Upper lobe of left lung (tissue), 6 donors: ENCODE measurements around the gene FASTK. TPM values are rescaled to one million over a fixed set of nuclear protein-coding genes. Genes with fewer than 3 reads are reported as not detected.

Source experiments
- ATAC-seq, 2 donors: fragments of 200-7000 bp; cut with Tn5 transposase; one replicate each; pipeline ENCODE4 v1.9.1; 2022; ENCODE audit warnings: mild to moderate bottlenecking in 2 of 2, moderate library complexity in 2 of 2; ENCODE audit not compliant: low FRiP score in 2 of 2
- DNase-seq, 2 donors: peaks; one replicate each; pipeline ENCODE4 v3.0.0-alpha.2; 2019 to 2020
- H3K27ac ChIP-seq, 4 donors: fragments of 200-600 bp; sonication (generic); one replicate each; pipeline ENCODE4 v1.5.1; 2016 to 2019
- H3K27me3 ChIP-seq, 4 donors: fragments of 200-600 bp; sonication (generic); one replicate each; pipeline ENCODE4 v1.5.1; 2017 to 2019
- H3K36me3 ChIP-seq, 4 donors: fragments of 200-600 bp; sonication (generic); one replicate each; pipeline ENCODE4 v1.5.1; 2016 to 2019
- H3K4me1 ChIP-seq, 4 donors: fragments of 200-600 bp; sonication (generic); one replicate each; pipeline ENCODE4 v1.5.1; 2018 to 2019
- H3K4me3 ChIP-seq, 4 donors: fragments of 200-600 bp; sonication (generic); one replicate each; pipeline ENCODE4 v1.5.1; 2017 to 2019; ENCODE audit warnings: mild to moderate bottlenecking in 2 of 4, moderate library complexity in 1 of 4
- H3K9me3 ChIP-seq, 4 donors: fragments of 200-600 bp; sonication (generic); one replicate each; pipeline ENCODE4 v1.5.1; 2018 to 2019
- CTCF ChIP-seq, 6 experiments: fragments of 450-650 bp in 4 of 6; fragments of 200-600 bp in 2 of 6; sonication (generic) in 2 of 6; IDR thresholded peaks; one replicate each; pipeline ENCODE4 v1.5.1; 2016 to 2019; ENCODE audit warnings: antibody characterized with exemption in 6 of 6
- EP300 ChIP-seq, 4 donors: sonication (generic); formaldehyde crosslinking; IDR thresholded peaks; one replicate each; pipeline ENCODE4 v1.5.1; 2017; ENCODE audit warnings: antibody characterized with exemption in 4 of 4, control low read depth in 2 of 4
- POLR2A ChIP-seq, 4 donors: fragments of 450-650 bp; IDR thresholded peaks; one replicate each; pipeline ENCODE4 v1.5.1; 2016 to 2017; ENCODE audit warnings: antibody characterized with exemption in 4 of 4, mild to moderate bottlenecking in 2 of 4
- POLR2AphosphoS5 ChIP-seq, 2 donors: sonication (generic); formaldehyde crosslinking; IDR thresholded peaks; one replicate each; pipeline ENCODE4 v1.5.1; 2017; ENCODE audit warnings: antibody characterized with exemption in 2 of 2
- WGBS, 2 donors: methylation state at CpG; one replicate each; pipeline ENCODE4 v1.1.5; 2017 to 2018; 5-methylcytosine and 5-hydroxymethylcytosine counted together
- total RNA-seq, 6 donors: library from RNA; depleted of rRNA in 4 of 6; stranded (reverse); fragments of >200 nt in 4 of 6; gene quantifications; one replicate each; pipeline versions ENCODE4 v1.1.0 to v1.2.1, GENCODE V29; 2016 to 2021
- donor health status: DM: no; HTN: no; CAD: no; lungs with moderate emphysema.
- donor health status: DM: no; HTN: yes; CAD: no; lungs with severe emphysema.

Gene FASTK
- total RNA-seq, 6 donors from 2014 or later: 54.3 to 136 (median 78.0) TPM

GRCh38 chr7:151082141-151083070 lies 1.8 kb upstream of the FASTK start:
- ATAC-seq (no peak), DNase-seq (peak in 1 of 2 donors; percentile 81)
- Histone ChIP-seq H3K27me3 (no peaks in the 10 kb centered on the region), H3K4me1 (peaks cover 45 to 69% (median 58%) of the 10 kb centered on the region in 4 donors), H3K27ac (peak overlapping the region; percentile 94 to 97 (median 96)), H3K36me3 (peaks cover 0 to 8% (median 0%) of the 10 kb centered on the region in 4 donors), H3K9me3 (no peaks in the 10 kb centered on the region), H3K4me3 (peak overlapping the region; percentile 76 to 99 (median 94))
- 52 to 65% methylated on average over 30 to 38 of the region's 42 CpGs for WGBS, 2 donors
- TF ChIP-seq POLR2AphosphoS5 (IDR thresholded peaks at IDR 0.05) (no peak), EP300 (IDR thresholded peaks at IDR 0.05) (no peak), POLR2A (IDR thresholded peaks at IDR 0.05) (no peak), CTCF (IDR thresholded peaks at IDR 0.05) (no peak)

DNA sequence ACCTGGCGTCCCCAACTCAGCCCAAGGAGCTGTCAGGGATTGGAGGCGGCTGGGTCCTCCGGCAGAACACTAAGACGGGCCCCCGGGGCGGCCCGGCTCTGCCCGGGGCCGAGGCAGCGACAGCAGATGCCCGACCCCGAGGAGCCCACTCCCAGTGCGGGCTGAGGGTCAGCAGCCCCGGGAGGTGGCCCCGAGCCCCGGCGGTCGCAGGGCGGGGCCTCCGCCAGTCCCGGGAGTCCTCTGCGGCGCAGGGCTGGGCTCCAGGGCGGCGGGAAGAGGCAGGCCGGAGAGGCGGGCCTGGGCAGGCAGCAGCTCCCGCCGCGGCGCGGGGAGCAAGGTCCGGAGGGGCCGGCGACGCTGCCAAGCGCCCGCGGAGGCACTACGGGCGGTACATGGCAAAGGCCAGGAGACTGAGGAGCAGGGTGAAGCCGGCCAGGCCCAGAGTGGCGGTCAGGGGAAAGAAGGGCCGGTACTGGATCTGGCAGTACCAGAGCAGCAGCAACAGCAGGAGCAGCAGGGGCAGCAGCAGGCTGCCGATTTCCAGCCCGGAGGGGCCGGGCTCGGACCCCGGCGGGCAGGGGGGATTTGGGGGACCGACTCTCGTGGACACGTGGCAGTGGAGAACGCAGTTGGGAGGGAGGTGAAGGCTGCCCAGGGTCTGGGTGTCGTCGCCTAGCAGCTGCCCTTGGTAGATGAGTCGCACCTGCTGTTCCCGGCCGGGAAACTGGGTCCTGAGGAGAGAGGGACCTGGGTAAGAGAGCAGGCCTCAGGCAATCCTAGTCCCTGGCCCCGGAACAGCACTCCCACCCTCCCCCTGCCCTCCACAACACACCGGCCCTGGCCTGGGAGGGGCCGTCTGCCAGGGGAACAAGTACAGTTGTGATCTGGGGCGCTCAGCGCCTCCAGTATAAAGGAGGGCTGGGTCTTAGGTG lies 827 bp upstream of the FASTK start:
- 49 to 56% methylated on average over 38 to 53 of the region's 64 CpGs for WGBS, 2 donors
- Histone ChIP-seq H3K4me3 (peak overlapping the region; percentile 19 to 99 (median 84)), H3K27ac (peak overlapping the region; percentile 94 to 97 (median 96)), H3K9me3 (no peaks in the 10 kb centered on the region), H3K27me3 (no peaks in the 10 kb centered on the region), H3K4me1 (peaks cover 45 to 66% (median 55%) of the 10 kb centered on the region in 4 donors), H3K36me3 (peaks cover 0 to 17% (median 4%) of the 10 kb centered on the region in 4 donors)
- no peak for TF ChIP-seq EP300 (IDR thresholded peaks at IDR 0.05)
- TF ChIP-seq POLR2A (IDR thresholded peaks at IDR 0.05): no peak
- TF ChIP-seq POLR2AphosphoS5 (IDR thresholded peaks at IDR 0.05): no peak
- no peak for TF ChIP-seq CTCF (IDR thresholded peaks at IDR 0.05)
- DNase-seq: peak in 1 of 2 donors; percentile 88
- peak in 1 of 2 donors; percentile 11 for ATAC-seq

GRCh38 chr7:151080067-151080521 lies 515 bp downstream of the FASTK start:
- peak; percentile 0 to 14 for ATAC-seq
- Histone ChIP-seq H3K27ac (peak overlapping the region; percentile 94 to 97 (median 96)), H3K27me3 (no peaks in the 10 kb centered on the region), H3K4me3 (peak overlapping the region; percentile 70 to 99 (median 88)), H3K9me3 (no peaks in the 10 kb centered on the region), H3K4me1 (peaks cover 37 to 57% (median 46%) of the 10 kb centered on the region in 4 donors), H3K36me3 (peaks cover 0 to 31% (median 15%) of the 10 kb centered on the region in 4 donors)
- WGBS, 2 donors: 2 to 3% methylated on average over 18 to 21 of the region's 31 CpGs
- DNase-seq: no peak
- TF ChIP-seq POLR2A (IDR thresholded peaks at IDR 0.05): no peak
- no peak for TF ChIP-seq POLR2AphosphoS5 (IDR thresholded peaks at IDR 0.05)
- TF ChIP-seq EP300 (IDR thresholded peaks at IDR 0.05): no peak
- no peak for TF ChIP-seq CTCF (IDR thresholded peaks at IDR 0.05)

DNA sequence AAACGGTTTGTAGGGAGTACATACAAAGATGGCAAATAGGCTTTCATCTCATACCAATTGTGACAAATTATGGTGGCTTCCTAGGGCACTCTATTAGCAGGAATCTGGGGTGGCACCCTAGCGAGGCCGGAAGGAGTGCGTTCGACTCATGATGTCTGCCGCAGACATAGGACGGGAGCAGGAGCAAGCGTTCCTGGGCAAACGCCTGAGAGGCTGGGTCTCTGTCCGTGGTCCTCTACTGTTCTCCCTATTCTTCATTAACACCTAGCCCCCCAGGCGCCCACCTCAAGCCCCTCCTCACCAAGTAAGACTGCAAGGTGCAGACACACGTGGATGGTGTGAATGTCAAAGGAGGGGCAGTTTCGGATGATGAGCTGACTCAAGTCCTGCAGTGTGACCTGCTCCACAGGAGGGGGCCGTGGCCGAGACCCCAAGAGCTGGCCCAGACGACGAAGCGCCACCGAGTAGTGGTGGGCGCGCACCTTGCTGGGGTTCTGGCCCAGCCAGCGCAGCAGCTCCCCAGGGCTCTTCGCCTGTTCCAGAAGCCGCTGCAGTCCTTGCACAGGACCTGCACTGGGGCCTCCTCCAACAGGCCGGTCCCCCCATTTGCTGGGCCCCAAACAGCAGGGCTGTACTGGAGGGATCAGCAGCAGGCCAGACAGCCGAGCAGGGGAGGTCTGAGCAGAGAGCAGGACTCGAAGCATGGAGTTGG lies 1.3 kb downstream of the FASTK start:
- Histone ChIP-seq H3K9me3 (no peaks in the 10 kb centered on the region), H3K4me1 (peaks cover 34 to 53% (median 44%) of the 10 kb centered on the region in 4 donors), H3K27ac (peak overlapping the region; percentile 94 to 97 (median 96)), H3K36me3 (peaks cover 0 to 38% (median 23%) of the 10 kb centered on the region in 4 donors), H3K4me3 (peak overlapping the region; percentile 70 to 99 (median 88)), H3K27me3 (no peaks in the 10 kb centered on the region)
- TF ChIP-seq CTCF (IDR thresholded peaks at IDR 0.05): no peak
- DNase-seq: peak in 1 of 2 donors; percentile 73
- ATAC-seq: no peak
- 74 to 78% methylated on average over 24 to 26 of the region's 27 CpGs for WGBS, 2 donors
